Stimulated activated CD8-positive, alpha-beta memory T cell treated with anti-CD3 and anti-CD28 coated beads, Interleukin-4, amount 100 ng/mL, for 4 hours (primary cell): ENCODE measurements around the gene PML.
"Not testable (repeated sequence)": the region's sequence is repeated elsewhere in the genome, so short reads cannot be mapped to it uniquely, and the experiment has no call there.

Experiments used
- DNase-seq, 2 donors: peaks; one replicate each; pipeline ENCODE4 v3.0.0-alpha.2; 2020; ENCODE audit warnings: low read depth in 2 of 2, low spot score in 1 of 2

Gene PML

GRCh38 chr15:74053941-74054529, 59.5 kb downstream of the PML start:
- peak; percentile 11 to 21 for DNase-seq

GRCh38 chr15:74055804-74056203, 61.3 kb downstream of the PML start:
- DNase-seq = no peak

GRCh38 chr15:74056330-74056729, 61.8 kb downstream of the PML start:
- DNase-seq = not testable (repeated sequence)

- DNase-seq = not testable (repeated sequence)
These were observed 64.7 kb downstream of the PML start for GRCh38 chr15:74059050-74059833.

GRCh38 chr15:74060251-74060650, 65.7 kb downstream of the PML start:
- no peak for DNase-seq

GRCh38 chr15:74062236-74062635, 67.7 kb downstream of the PML start:
- no peak for DNase-seq

GRCh38 chr15:74062671-74063070, 68.2 kb downstream of the PML start:
- DNase-seq = no peak

GRCh38 chr15:74063425-74064146, 69.1 kb downstream of the PML start:
- DNase-seq = not testable (repeated sequence)

GRCh38 chr15:74064183-74064582, 69.7 kb downstream of the PML start:
- not testable (repeated sequence) for DNase-seq

GRCh38 chr15:74064822-74065221, 70.3 kb downstream of the PML start:
- not testable (repeated sequence) for DNase-seq

GRCh38 chr15:74065684-74066411, 71.3 kb downstream of the PML start:
- peak; percentile 13 to 27 for DNase-seq

- DNase-seq = not testable (repeated sequence)
These were observed 77.1 kb downstream of the PML start for GRCh38 chr15:74071645-74072044.

GRCh38 chr15:74072132-74072531, 77.6 kb downstream of the PML start:
- not testable (repeated sequence) for DNase-seq

GRCh38 chr15:74072614-74073337, 78.3 kb downstream of the PML start:
- DNase-seq = not testable (repeated sequence)

GRCh38 chr15:74075781-74076180, 81.3 kb downstream of the PML start:
- DNase-seq = not testable (repeated sequence)

GRCh38 chr15:74082450-74082849, 87.9 kb downstream of the PML start, which contains the start of gene GOLGA6A:
Gene GOLGA6A (minus strand): TSS chr15:74082550. CDS start chr15:74082509, 41 bp downstream.
- not testable (repeated sequence) for DNase-seq

GRCh38 chr15:74094567-74094966, 100.1 kb downstream of the PML start:
- DNase-seq = not testable (repeated sequence)

- not testable (repeated sequence) for DNase-seq
These were observed 101.1 kb downstream of the PML start for GRCh38 chr15:74095610-74096009.

GRCh38 chr15:74096753-74097474, 102.4 kb downstream of the PML start:
- not testable (repeated sequence) for DNase-seq
